Measurements from ENCODE around the gene DNMT3A.

- TF ChIP-seq POLR2A (IDR thresholded peaks at IDR 0.05; ENCODE audit: low read depth, low read length) (no peak), POLR2AphosphoS5 (IDR thresholded peaks at IDR 0.05; ENCODE audit: low read depth, low read length) (no peak), TAF1 (IDR thresholded peaks at IDR 0.05; ENCODE audit: low read depth, low read length) (no peak), PAX5 (IDR thresholded peaks at IDR 0.05; ENCODE audit: insufficient read depth, low read length, severe bottlenecking) (no peak), SPI1 (IDR thresholded peaks at IDR 0.05; ENCODE audit: low read depth, low read length) (no peak), POU2F2 (IDR thresholded peaks at IDR 0.05; ENCODE audit: low read depth, low read length) (no peak)
These were observed 153.3 kb downstream of the DNMT3A start for GRCh38 chr2:25188405-25188804.

All from GM12891 (cell line).